CD4-positive, alpha-beta T cell treated with Interleukin-15 for 4 hours (primary cell): ENCODE measurements around the gene CIAO2B.
"Not testable (repeated sequence)": the region's sequence is repeated elsewhere in the genome, so short reads cannot be mapped to it uniquely, and the experiment has no call there.

ENCODE experiments used
- DNase-seq: peaks from one replicate; pipeline ENCODE4 v3.0.0-alpha.2; 2020; ENCODE audit warnings: low spot score

The CIAO2B gene

DNA sequence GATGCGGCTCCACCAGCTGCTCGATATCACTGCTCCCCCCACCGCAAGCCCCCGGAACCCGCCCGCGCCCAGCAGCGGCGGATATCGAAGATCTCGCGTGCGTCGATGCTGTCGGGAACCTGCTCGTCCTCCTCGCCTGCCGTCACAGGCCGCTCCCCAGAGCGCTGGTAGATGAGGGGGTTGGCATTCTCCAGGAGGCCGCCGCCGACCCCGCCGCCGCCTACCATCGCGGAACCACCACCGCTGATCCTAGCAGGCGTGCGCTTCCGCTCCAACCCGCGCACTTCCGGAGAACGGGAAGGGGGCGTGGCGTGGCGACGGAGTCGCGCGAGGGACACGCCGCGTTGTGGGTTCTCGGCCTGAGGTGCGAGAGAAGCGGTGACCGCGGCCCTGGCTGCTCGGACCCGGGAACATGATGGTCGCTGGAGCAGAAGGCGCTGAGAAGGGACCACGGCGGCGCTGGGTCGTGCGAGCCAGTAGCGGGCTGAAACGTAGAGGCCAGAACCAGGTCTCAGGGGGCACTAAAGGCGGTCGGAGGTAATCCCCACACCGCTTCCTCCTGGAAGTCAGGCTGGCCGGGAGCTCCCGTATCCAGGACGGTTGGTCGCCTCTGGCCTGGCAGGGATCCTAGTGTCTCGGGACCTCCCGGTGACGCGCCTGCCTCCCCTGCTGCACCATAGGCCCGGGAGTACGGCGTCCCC lies at the start of gene CIAO2B:
Gene CIAO2B (minus strand): TSS at position 265 of the 701 bp plus-strand sequence. CDS start 38 bp downstream, at position 227.
- peak; percentile 86 for DNase-seq

GRCh38 chr16:66983033-66983432 lies 48.8 kb upstream of the CIAO2B start:
- DNase-seq, result no peak

DNA sequence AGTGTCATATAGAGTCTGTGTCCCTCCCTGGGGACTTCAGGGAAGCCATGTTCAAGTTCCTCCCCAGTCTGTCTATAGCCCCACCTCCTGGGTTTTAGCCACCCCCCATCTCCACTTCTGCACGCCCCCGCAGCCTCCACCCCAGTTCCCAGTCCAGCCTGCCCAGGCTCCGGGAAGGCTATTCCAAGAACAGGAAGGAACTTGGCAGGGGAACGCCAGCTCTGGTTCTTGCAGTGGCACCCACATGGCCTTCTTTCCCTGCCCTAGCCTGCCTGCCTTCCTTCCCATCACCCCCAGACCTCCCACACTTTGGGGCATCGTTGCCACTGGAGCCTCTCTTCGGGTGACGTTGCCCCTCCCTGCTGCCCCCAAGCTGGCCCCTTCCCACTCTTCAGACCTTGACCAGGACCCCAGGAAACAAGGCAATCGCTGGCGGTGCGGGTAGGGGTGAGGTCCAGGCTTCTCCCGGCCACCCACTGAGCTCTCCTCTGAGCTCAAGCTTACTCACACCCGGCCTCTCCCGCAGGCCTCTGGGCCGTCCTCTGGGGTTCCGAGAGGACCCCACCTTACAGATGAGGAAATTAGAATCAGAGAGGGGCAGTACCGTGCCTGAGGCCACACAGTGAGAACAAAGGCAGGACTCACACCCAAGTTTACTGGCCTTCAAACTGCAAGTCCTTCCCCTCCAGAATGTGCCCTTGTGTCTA lies 45.0 kb upstream of the CIAO2B start:
- DNase-seq, result no peak

DNA sequence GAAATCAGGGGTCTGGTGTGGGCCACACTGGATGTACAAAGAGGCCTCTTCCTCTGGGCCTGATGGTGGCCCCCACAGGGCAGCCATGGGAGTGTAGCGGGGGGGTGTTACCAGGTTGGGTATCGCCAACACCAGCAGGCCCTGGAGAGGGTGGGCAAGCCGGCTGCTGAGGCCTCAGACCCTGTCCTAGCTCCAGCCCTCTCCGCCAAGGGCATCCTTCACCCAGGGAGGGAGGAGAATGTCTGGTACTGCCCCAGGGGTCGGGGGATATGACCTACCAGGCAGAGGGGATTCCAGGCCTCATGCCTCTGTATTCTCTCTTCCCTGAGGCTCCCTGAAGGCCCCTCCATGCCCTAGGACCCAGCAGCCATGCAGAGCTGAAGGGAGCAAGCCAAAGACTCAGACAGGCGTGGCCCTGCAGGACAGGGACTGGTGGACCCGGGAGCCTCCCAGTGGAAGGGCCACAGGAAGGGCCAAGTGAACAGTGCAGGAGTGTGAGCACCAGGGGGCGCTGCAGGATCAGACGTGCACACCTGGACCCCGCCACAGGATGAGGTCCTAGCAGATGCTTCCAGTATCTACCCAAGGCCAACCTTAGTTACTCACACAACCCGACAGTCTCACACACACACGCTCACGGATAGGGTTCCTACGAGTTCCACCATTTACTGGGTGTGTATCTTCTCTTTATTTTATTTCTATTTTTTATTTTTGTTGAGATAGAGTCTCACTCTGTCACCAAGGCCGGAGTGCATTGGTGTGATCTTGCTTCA lies 43.3 kb upstream of the CIAO2B start:
- DNase-seq, result peak; percentile 88

- no peak for DNase-seq
Measured at GRCh38 chr16:66976746-66977145, 42.5 kb upstream of the CIAO2B start.

GRCh38 chr16:66975302-66975893 lies 41.2 kb upstream of the CIAO2B start:
- DNase-seq, result no peak

DNA sequence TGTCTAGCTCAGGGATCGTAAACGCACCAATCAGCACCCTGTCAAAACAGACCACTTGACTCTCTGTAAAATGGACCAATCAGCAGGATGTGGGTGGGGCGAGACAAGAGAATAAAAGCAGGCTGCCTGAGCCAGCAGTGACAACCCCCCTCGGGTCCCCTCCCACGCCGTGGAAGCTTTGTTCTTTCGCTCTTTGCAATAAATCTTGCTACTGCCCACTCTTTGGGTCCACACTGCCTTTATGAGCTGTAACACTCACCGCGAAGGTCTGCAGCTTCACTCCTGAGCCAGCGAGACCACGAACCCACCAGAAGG lies 40.7 kb upstream of the CIAO2B start:
- peak; percentile 54 for DNase-seq

DNA sequence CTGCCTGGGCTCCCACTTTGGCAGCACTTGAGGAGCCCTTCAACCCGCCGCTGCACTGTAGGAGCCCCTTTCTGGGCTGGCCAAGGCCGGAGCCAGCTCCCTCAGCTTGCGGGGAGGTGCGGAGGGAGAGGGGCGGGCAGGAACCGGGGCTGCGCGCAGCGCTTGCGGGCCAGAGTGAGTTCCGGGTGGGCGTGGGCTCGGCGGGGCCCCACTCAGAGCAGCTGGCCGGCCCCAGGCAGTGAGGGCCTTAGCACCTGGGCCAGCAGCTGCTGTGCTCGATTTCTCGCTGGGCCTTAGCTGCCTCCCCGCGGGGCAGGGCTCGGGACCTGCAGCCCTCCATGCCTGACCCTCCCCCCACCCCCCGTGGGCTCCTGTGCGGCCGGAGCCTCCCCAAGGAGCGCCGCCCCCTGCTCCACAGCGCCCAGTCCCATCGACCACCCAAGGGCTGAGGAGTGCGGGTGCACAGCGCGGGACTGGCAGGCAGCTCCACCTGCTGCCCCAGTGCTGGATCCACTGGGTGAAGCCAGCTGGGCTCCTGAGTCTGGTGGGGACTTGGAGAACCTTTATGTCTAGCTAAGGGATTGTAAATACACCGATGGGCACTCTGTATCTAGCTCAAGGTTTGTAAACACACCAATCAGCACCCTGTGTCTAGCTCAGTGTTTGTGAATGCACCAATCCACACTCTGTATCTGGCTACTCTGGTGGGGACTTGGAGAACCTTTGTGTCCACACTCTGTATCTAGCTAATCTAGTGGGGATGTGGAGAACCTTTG lies 40.1 kb upstream of the CIAO2B start:
- DNase-seq, result not testable (repeated sequence)

DNA sequence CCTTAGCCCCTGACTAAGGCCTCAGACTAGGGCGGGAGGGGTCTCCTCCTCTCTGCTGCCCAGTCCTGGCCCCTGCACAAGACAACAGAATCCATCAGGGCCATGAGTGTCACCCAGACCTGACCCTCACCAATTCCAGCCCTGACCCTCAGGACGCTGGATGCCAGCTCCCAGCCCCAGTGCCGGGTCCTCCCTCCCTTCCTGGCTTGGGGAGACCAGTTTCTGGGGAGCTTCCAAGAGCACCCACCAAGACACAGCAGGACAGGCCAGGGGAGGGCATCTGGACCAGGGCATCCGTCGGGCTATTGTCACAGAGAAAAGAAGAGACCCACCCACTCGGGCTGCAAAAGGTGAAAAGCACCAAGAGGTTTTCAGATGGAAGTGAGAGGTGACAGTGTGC lies 39.5 kb upstream of the CIAO2B start:
- no peak for DNase-seq

DNA sequence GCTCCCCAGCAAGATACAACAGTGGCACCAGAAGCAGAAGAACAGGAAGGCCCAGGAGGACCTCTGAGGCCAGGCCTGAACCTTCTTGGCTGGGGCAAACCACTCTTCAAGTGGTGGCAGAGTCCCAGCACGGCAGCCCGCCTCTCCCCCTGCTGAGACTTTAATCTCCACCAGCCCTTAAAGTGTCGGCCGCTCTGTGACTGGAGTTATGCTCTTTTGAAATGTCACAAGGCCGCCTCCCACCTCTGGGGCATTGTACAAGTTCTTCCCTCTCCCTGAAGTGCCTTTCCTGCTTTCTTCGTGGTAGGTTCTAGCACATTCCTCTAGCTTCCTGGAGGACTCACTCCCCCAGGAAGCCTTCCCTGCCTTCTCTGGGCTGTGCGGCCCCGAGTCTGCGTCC lies 38.8 kb upstream of the CIAO2B start:
- no peak for DNase-seq

DNA sequence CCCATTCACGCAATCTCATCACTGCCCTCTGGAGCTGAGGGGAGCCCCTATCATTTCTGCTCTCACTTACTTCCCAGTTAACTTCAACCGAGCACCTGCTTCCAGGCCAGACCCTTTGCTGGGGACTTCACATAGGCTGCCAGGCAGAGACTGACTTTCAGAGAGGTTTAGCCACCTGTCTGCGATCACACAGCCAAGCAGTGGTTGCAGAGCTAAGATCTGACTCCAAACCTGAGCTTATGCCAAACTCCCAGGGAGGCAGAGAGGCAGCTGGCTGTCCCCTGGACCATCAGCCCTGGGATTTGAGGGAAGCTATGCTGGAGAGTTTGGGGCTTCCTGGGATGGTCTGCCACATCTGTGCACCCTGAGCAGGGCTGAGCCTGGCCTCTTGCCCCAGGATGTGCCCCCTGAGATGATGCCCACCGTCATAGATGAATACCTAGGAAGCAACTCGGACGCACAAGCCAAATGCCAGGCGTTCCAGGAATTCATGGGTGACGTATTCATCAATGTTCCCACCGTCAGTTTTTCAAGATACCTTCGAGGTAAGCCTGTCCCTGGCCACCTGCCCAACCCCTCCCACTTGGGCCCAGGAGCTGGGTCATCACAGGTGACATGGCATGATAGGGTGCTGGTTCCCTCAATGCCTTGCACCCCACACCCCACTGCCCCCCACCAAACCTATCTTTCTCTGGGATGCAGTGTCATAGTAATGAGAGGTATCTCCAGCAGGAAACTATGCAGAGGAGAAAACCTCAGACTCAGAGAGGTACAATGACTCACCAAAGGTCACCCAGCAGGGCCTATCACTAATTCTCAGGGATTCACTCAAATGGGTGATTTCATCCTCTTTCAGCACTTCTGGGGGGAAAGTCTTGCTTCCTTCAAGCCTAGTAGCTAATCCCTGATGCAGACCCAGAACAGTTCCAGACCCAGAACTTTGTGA lies 36.8 kb upstream of the CIAO2B start:
- no peak for DNase-seq

GRCh38 chr16:66968847-66969246 lies 34.6 kb upstream of the CIAO2B start:
- DNase-seq, result no peak

- no peak for DNase-seq
Measured at GRCh38 chr16:66964049-66964448, 29.8 kb upstream of the CIAO2B start.

- DNase-seq, result no peak
Measured at GRCh38 chr16:66961914-66962313, 27.7 kb upstream of the CIAO2B start.

DNA sequence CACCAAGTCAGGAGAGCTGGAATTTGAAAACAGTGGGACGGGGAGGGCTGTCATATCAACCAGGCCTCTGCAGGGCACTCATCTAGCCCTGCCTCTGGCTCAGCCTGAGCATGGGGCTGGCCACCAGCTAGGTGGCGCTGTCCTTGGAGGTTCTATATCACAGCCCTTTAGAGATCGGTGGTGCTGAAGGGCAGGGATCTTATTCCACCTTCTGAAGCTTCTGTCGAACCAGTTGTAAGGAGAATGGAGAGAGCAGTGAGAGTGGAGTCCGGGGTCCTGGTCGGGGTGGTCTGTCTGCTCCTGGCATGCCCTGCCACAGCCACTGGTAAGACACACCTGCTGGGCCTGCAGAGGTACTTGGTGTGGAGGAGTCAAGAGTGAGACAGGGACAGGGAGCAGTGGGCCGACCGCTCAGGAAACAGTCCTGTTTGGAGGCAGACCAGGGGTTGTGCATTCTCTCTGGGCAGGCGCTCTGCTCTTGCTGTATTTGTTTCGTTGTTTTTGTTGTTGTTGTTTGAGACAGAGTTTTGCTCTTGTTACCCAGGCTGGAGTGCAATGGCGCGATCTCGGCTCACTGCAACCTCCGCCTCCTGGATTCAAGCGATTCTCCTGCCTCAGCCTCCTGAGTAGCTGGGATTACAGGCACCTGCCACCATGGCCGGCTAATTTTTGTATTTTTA lies 27.0 kb upstream of the CIAO2B start, which contains the start of gene CES3:
Gene CES3 (plus strand): TSS at position 202 of the 680 bp plus-strand sequence. CDS start 42 bp downstream, at position 244.
- DNase-seq, result peak; percentile 61

- DNase-seq, result no peak
Measured at GRCh38 chr16:66960270-66960669, 26.1 kb upstream of the CIAO2B start.

- DNase-seq, result no peak
Measured at GRCh38 chr16:66959704-66960161, 25.5 kb upstream of the CIAO2B start.

GRCh38 chr16:66958857-66959703 lies 24.9 kb upstream of the CIAO2B start:
- DNase-seq, result no peak

DNA sequence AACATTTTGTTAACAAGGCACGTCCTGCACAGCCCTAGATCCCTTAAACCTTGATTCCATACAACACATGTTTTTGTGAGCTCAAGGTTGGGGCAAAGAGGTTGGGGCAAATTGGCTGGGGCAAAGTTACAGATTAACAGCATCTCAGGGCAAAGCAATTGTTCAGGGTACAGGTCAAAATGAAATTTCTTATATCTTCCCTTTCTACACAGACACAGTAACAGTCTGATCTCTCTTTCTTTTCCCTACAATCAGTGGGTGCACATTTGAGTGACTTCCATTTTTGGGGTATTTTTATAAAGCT lies 21.9 kb upstream of the CIAO2B start:
- not testable (repeated sequence) for DNase-seq
